GM12891 (cell line): ENCODE data around the gene ZNF48.

ENCODE experiments used
- POLR2A ChIP-seq: IDR thresholded peaks from 2 replicates; pipeline ENCODE4 v1.6.1; 2011; ENCODE audit warnings: low read depth, low read length, control low read depth
- POLR2AphosphoS5 ChIP-seq: IDR thresholded peaks from 2 replicates; pipeline ENCODE4 v1.6.1; 2011; ENCODE audit warnings: low read depth, low read length, control low read depth

DNA sequence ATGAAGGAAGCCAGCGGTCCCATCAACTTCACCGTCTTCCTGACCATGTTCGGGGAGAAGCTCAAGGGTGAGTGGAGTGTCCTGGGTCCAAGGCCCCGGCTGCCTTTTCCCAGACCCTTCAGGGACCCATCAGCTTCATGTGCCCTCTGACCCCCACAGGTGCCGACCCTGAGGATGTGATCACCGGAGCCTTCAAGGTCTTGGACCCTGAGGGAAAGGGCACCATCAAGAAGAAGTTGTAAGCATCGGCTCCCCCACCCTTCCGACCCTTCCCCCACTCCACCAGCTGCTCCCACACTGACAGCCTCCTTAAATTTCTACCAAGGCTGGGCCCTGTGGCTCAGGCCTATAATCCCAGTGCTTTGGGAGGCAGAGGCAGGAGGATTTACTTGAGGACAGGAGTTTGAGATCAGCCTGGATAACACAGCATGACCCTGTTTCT lies 18.7 kb upstream of the ZNF48 start:
- TF ChIP-seq POLR2AphosphoS5 (no peak), POLR2A (no peak)
